ENCODE results near the gene CSK. TPM values are rescaled to one million over a fixed set of nuclear protein-coding genes. Genes with fewer than 3 reads are reported as not detected.
"Not testable (repeated sequence)": the region's sequence is repeated elsewhere in the genome, so short reads cannot be mapped to it uniquely, and the experiment has no call there.

Gene CSK
- total RNA-seq, result 100 to 1,000 TPM; 234 to 247 TPM
- 100 to 1,000 TPM in 1 of 2 donors, 10 to 100 TPM in 1; 72.5 to 125 TPM for polyA plus RNA-seq

- H3K4me3 ChIP-seq (ENCODE audit: low read length in 2 of 2), result peak within 1 kb of the TSS; percentile 93 to 97
- peak within 1 kb of the TSS; percentile 90 to 97 (median 96) for H3K4me3 Mint-ChIP-seq
- H3K27ac ChIP-seq (ENCODE audit: low read depth, low read length), result peak within 1 kb of the TSS; percentile 86
- no peaks in the 10 kb centered on the region for H3K9me3 ChIP-seq (ENCODE audit: control insufficient read depth in 1 of 2, low read length in 2 of 2)
- intact Hi-C loops (cut with micrococcal nuclease), result loop anchor here (1.0 to 2.0 kb wide), 5 partner anchors 8 to 669 kb away; partner anchors contain the start of gene SIN3A
- DNase-seq, result peak; percentile 74 to 87 (median 84)
- no peaks in the 10 kb centered on the region for H3K27me3 Mint-ChIP-seq
- no peaks in the 10 kb centered on the region for H3K36me3 ChIP-seq (ENCODE audit: insufficient read depth, low read length)
- peaks cover 4 to 33% of the 10 kb centered on the region in 2 donors for H3K36me3 Mint-ChIP-seq
- ChIA-PET POLR2A (ENCODE audit: partially characterized antibody) (interaction anchor here (0.7 to 24.9 kb wide), 11 partner anchors 1 to 670 kb away, joined by 3 to 1342 read pairs (median 5); partner anchors contain the start of genes CLK3, CSK, FAM219B and SIN3A), CTCF (ENCODE audit: partially characterized antibody) (interaction anchor here (0.6 to 36.4 kb wide), 7 partner anchors 3 to 173 kb away, joined by 3 to 1908 read pairs (median 12); partner anchors contain the start of genes CSK and LMAN1L)
- H3K27me3 ChIP-seq (ENCODE audit: insufficient read depth, low read length), result no peaks in the 10 kb centered on the region
- H3K9me3 Mint-ChIP-seq, result peaks cover 0 to 3% (median 0%) of the 10 kb centered on the region in 8 donors
- peak within 1 kb of the TSS; percentile 95 to 98 (median 98) for H3K27ac Mint-ChIP-seq
- H3K4me1 ChIP-seq (ENCODE audit: insufficient read depth, low read length), result peaks cover 80% of the 10 kb centered on the region
- H3K4me1 Mint-ChIP-seq, result peaks cover 48 to 90% (median 62%) of the 10 kb centered on the region in 4 donors
These were observed at the start of gene CSK for GRCh38 chr15:74781431-74782258. Gene CSK, plus strand, starts transcription at chr15:74782080. Its CDS starts 16,218 bp downstream, at chr15:74798298.

- no peaks in the 10 kb centered on the region for H3K27me3 ChIP-seq (ENCODE audit: insufficient read depth, low read length)
- H3K4me3 Mint-ChIP-seq, result no peak overlapping the region
- H3K27ac ChIP-seq (ENCODE audit: low read depth, low read length), result no peak overlapping the region
- no peak for DNase-seq
- H3K4me1 ChIP-seq (ENCODE audit: insufficient read depth, low read length), result no peaks in the 10 kb centered on the region
- H3K9me3 Mint-ChIP-seq, result peaks cover 0 to 2% (median 0%) of the 10 kb centered on the region in 8 donors
- no peaks in the 10 kb centered on the region for H3K36me3 ChIP-seq (ENCODE audit: insufficient read depth, low read length)
- peaks cover 8 to 38% of the 10 kb centered on the region in 2 donors for H3K27me3 Mint-ChIP-seq
- no peak overlapping the region for H3K27ac Mint-ChIP-seq
- POLR2A ChIA-PET (ENCODE audit: partially characterized antibody), result no interaction called here
- no peaks in the 10 kb centered on the region for H3K9me3 ChIP-seq (ENCODE audit: control insufficient read depth in 1 of 2, low read length in 2 of 2)
- intact Hi-C loops (cut with micrococcal nuclease), result no loop called here
- peaks cover 0 to under 1% of the 10 kb centered on the region in 2 donors for H3K36me3 Mint-ChIP-seq
- H3K4me3 ChIP-seq (ENCODE audit: low read length in 2 of 2), result no peak overlapping the region
- H3K4me1 Mint-ChIP-seq, result no peaks in the 10 kb centered on the region
- CTCF ChIA-PET (ENCODE audit: partially characterized antibody), result no interaction called here
These were observed 49.0 kb upstream of the CSK start for GRCh38 chr15:74732846-74733245.

DNA sequence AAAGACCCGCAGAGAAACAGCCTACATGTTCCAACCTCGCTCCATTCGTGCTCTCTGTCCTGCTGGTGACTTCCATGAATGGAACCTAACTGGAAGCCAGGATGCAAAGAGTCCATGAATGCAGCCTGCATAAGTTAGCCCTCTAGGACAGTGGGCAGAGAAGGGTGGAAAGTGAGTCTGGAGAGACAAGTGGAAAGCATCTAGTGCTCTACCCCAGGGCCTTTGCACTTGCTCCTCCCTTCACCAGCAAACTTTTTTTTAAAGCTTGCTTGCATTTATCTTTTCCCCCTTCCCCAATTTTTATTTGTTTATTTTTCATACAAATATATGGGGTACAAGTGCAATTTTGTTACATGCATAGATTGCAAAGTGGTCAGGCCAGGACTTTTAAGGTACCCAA lies 48.6 kb upstream of the CSK start:
- Histone ChIP-seq H3K4me3 (ENCODE audit: low read length in 2 of 2) (no peak overlapping the region), H3K27me3 (ENCODE audit: insufficient read depth, low read length) (no peaks in the 10 kb centered on the region), H3K36me3 (ENCODE audit: insufficient read depth, low read length) (no peaks in the 10 kb centered on the region), H3K27ac (ENCODE audit: low read depth, low read length) (no peak overlapping the region), H3K4me1 (ENCODE audit: insufficient read depth, low read length) (no peaks in the 10 kb centered on the region), H3K9me3 (ENCODE audit: control insufficient read depth in 1 of 2, low read length in 2 of 2) (no peaks in the 10 kb centered on the region)
- CTCF ChIA-PET (ENCODE audit: partially characterized antibody), result interaction anchor here (0.6 kb wide), 1 partner anchor 122 kb away, joined by 3 read pairs; no protein-coding TSS in a partner anchor
- Mint-ChIP-seq H3K27me3 (peaks cover 8 to 38% of the 10 kb centered on the region in 2 donors), H3K27ac (no peak overlapping the region), H3K4me3 (no peak overlapping the region), H3K36me3 (peaks cover 0 to 4% of the 10 kb centered on the region in 2 donors), H3K9me3 (peaks cover 0 to 5% (median 3%) of the 10 kb centered on the region in 8 donors), H3K4me1 (peaks cover 0 to 4% (median 0%) of the 10 kb centered on the region in 4 donors)
- no peak for DNase-seq
- POLR2A ChIA-PET (ENCODE audit: partially characterized antibody), result no interaction called here
- intact Hi-C loops (cut with micrococcal nuclease), result no loop called here

DNA sequence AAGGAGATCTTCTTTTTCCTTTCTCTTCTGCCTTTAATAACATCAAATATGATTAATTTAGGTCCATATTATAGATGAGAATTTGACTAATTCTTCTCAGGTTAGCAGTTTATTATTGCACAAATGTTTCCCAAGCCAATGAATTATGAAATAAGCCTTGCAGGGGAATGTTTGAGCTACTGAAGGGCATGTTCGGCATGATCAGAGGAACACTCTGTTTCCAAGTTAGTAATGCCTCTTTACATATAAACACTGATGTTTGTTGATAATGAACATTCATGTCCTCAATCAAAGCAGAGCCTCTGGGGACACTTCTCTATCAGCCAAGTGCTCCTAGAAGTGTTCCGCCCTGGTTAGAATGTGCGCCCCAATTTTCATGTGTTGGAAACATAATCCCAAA lies 46.6 kb upstream of the CSK start:
- ChIA-PET CTCF (ENCODE audit: partially characterized antibody) (no interaction called here), POLR2A (ENCODE audit: partially characterized antibody) (interaction anchor here (1.0 kb wide), 1 partner anchor 10 kb away, joined by 3 read pairs; no protein-coding TSS in a partner anchor)
- Mint-ChIP-seq H3K27me3 (peaks cover 8 to 35% of the 10 kb centered on the region in 2 donors), H3K4me1 (peaks cover 0 to 4% (median 0%) of the 10 kb centered on the region in 4 donors), H3K4me3 (no peak overlapping the region), H3K9me3 (peaks cover 0 to 5% (median 3%) of the 10 kb centered on the region in 8 donors), H3K27ac (no peak overlapping the region), H3K36me3 (peaks cover 0 to 5% of the 10 kb centered on the region in 2 donors)
- Histone ChIP-seq H3K27me3 (ENCODE audit: insufficient read depth, low read length) (no peaks in the 10 kb centered on the region), H3K36me3 (ENCODE audit: insufficient read depth, low read length) (no peaks in the 10 kb centered on the region), H3K9me3 (ENCODE audit: control insufficient read depth in 1 of 2, low read length in 2 of 2) (no peaks in the 10 kb centered on the region), H3K4me3 (ENCODE audit: low read length in 2 of 2) (no peak overlapping the region), H3K4me1 (ENCODE audit: insufficient read depth, low read length) (no peaks in the 10 kb centered on the region), H3K27ac (ENCODE audit: low read depth, low read length) (no peak overlapping the region)
- no peak for DNase-seq
- intact Hi-C loops (cut with micrococcal nuclease), result no loop called here

DNA sequence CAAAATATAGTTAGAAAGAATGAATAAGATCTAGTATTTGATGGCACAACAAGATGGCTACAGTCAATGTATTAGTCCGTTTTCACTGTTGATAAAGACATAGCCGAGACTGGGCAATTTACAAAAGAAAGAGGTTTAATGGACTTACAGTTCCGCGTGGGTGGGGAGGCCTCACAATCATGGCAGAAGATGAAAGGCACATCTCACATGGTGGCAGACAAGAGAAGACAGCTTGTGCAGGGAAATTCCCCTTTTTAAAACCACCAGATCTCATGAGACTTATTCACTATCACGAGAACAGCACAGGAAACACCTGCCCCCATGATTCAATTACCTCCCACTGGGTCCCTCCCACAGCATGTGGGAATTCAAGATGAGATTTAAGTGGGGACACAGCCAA lies 43.6 kb upstream of the CSK start:
- H3K4me1 Mint-ChIP-seq; H3K27ac ChIP-seq (ENCODE audit: low read depth, low read length); intact Hi-C loops (cut with micrococcal nuclease); H3K27ac Mint-ChIP-seq; H3K9me3 ChIP-seq (ENCODE audit: control insufficient read depth in 1 of 2, low read length in 2 of 2); POLR2A ChIA-PET (ENCODE audit: partially characterized antibody); H3K4me1 ChIP-seq (ENCODE audit: insufficient read depth, low read length); H3K36me3 ChIP-seq (ENCODE audit: insufficient read depth, low read length); DNase-seq; H3K4me3 Mint-ChIP-seq; H3K9me3 Mint-ChIP-seq; H3K4me3 ChIP-seq (ENCODE audit: low read length in 2 of 2); H3K27me3 ChIP-seq (ENCODE audit: insufficient read depth, low read length); H3K36me3 Mint-ChIP-seq; CTCF ChIA-PET (ENCODE audit: partially characterized antibody): not testable (repeated sequence)
- H3K27me3 Mint-ChIP-seq, result peaks cover 14 to 27% of the 10 kb centered on the region in 2 donors

GRCh38 chr15:74742422-74742821 lies 39.5 kb upstream of the CSK start:
- no peaks in the 10 kb centered on the region for H3K36me3 ChIP-seq (ENCODE audit: insufficient read depth, low read length)
- Mint-ChIP-seq H3K27ac (no peak overlapping the region), H3K9me3 (peaks cover 0 to 10% (median 7%) of the 10 kb centered on the region in 8 donors), H3K36me3 (peaks cover 0 to 5% of the 10 kb centered on the region in 2 donors), H3K27me3 (peaks cover 7 to 9% of the 10 kb centered on the region in 2 donors), H3K4me1 (peaks cover 0 to 4% (median 0%) of the 10 kb centered on the region in 4 donors), H3K4me3 (no peak overlapping the region)
- no peak overlapping the region for H3K4me3 ChIP-seq (ENCODE audit: low read length in 2 of 2)
- DNase-seq, result no peak
- POLR2A ChIA-PET (ENCODE audit: partially characterized antibody), result no interaction called here
- no peaks in the 10 kb centered on the region for H3K9me3 ChIP-seq (ENCODE audit: control insufficient read depth in 1 of 2, low read length in 2 of 2)
- no peak overlapping the region for H3K27ac ChIP-seq (ENCODE audit: low read depth, low read length)
- CTCF ChIA-PET (ENCODE audit: partially characterized antibody), result interaction anchor here (0.9 kb wide), 1 partner anchor 112 kb away, joined by 3 read pairs; no protein-coding TSS in a partner anchor
- no peaks in the 10 kb centered on the region for H3K4me1 ChIP-seq (ENCODE audit: insufficient read depth, low read length)
- no peaks in the 10 kb centered on the region for H3K27me3 ChIP-seq (ENCODE audit: insufficient read depth, low read length)
- intact Hi-C loops (cut with micrococcal nuclease), result no loop called here

DNA sequence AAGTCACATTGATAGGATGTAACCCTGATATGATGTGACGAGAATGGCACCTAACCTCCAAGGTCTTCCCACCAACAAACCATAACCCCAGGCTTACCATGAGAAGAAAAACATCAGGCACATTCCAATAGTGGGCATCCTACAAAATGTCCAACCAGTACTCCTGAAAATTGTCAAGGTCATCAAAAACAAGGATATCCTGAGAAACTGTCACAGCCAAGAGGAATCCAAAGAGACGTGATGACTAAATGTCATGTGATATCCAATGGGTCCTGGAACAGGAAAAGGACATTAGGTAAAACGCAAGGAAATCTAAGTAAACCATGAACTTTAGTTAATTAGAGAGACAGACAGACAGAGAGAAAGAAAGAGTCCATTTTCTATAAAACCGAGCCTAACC lies 35.5 kb upstream of the CSK start:
- H3K4me3 ChIP-seq (ENCODE audit: low read length in 2 of 2), result no peak overlapping the region
- no peaks in the 10 kb centered on the region for H3K9me3 ChIP-seq (ENCODE audit: control insufficient read depth in 1 of 2, low read length in 2 of 2)
- H3K27me3 ChIP-seq (ENCODE audit: insufficient read depth, low read length), result no peaks in the 10 kb centered on the region
- no peaks in the 10 kb centered on the region for H3K4me1 ChIP-seq (ENCODE audit: insufficient read depth, low read length)
- Mint-ChIP-seq H3K36me3 (no peaks in the 10 kb centered on the region), H3K27me3 (peaks cover 0 to 2% of the 10 kb centered on the region in 2 donors), H3K27ac (no peak overlapping the region), H3K4me3 (no peak overlapping the region), H3K9me3 (peaks cover 0 to 6% (median 5%) of the 10 kb centered on the region in 8 donors), H3K4me1 (no peaks in the 10 kb centered on the region)
- no peak overlapping the region for H3K27ac ChIP-seq (ENCODE audit: low read depth, low read length)
- intact Hi-C loops (cut with micrococcal nuclease), result no loop called here
- CTCF ChIA-PET (ENCODE audit: partially characterized antibody), result no interaction called here
- POLR2A ChIA-PET (ENCODE audit: partially characterized antibody), result no interaction called here
- H3K36me3 ChIP-seq (ENCODE audit: insufficient read depth, low read length), result no peaks in the 10 kb centered on the region
- DNase-seq, result no peak
